Kidney epithelial cell (primary cell): Measurements from ENCODE around the gene RAP2A. TPM values are rescaled to one million over a fixed set of nuclear protein-coding genes. Genes with fewer than 3 reads are reported as not detected.

Experiments used
- DNase-seq: peaks from one replicate; pipeline ENCODE4 v3.0.0-alpha.2; 2010; ENCODE audit warnings: low read depth
- H3K27me3 ChIP-seq: 2 replicates; pipeline ENCODE4 v1.6.0; 2011; ENCODE audit warnings: low read length; ENCODE audit not compliant: control insufficient read depth, insufficient read depth
- H3K36me3 ChIP-seq: 2 replicates; pipeline ENCODE4 v1.5.1; 2011; ENCODE audit warnings: low read length; ENCODE audit not compliant: control insufficient read depth, insufficient read depth
- H3K4me3 ChIP-seq: 2 replicates; pipeline ENCODE4 v1.5.1; 2011; ENCODE audit warnings: low read depth, mild to moderate bottlenecking, control low read depth, low read length
- CTCF ChIP-seq: IDR thresholded peaks from 2 replicates; pipeline ENCODE4 v1.5.1; 2011; ENCODE audit warnings: mild to moderate bottlenecking, moderate library complexity, low read length, control low read depth, inconsistent platforms; ENCODE audit not compliant: insufficient read depth, poor library complexity, severe bottlenecking
- total RNA-seq: library from RNA; depleted of rRNA; stranded (reverse); fragments of >200 nt; gene quantifications from 2 replicates; pipeline ENCODE4 v1.2.3, GENCODE V29; 2015

The RAP2A gene
- total RNA-seq, 1 donor from 2014 or later: 18.9 TPM

GRCh38 chr13:97502181-97502580, 68.2 kb downstream of the RAP2A start:
- no peak for DNase-seq
- Histone ChIP-seq H3K36me3 (no peaks in the 10 kb centered on the region), H3K4me3 (no peak overlapping the region), H3K27me3 (peaks cover 2% of the 10 kb centered on the region)
- TF ChIP-seq CTCF: no peak

DNA sequence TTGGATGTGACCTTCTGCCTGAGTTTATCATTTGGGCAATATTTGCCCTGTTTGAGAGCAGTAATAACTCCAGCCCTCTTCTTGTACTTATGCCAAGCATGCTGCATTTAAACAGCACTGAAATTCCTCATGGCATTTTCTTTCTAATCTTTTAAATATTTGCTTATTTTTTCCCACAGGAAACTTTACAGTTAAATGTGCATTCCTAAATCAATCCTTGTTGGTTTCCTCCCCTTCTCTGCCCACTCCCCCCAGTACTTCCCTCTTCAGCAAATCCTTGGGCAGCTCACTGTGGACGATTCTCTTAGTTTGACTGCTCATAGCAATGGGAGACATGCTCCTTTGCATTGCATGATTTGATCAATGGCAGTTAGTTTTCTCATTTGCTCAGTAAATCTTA, 68.7 kb downstream of the RAP2A start:
- TF ChIP-seq CTCF: no peak
- Histone ChIP-seq H3K27me3 (peaks cover 2% of the 10 kb centered on the region), H3K36me3 (no peaks in the 10 kb centered on the region), H3K4me3 (no peak overlapping the region)
- no peak for DNase-seq

- Histone ChIP-seq H3K4me3 (no peak overlapping the region), H3K36me3 (no peaks in the 10 kb centered on the region), H3K27me3 (peaks cover 2% of the 10 kb centered on the region)
- no peak for DNase-seq
- no peak for TF ChIP-seq CTCF
Observed at GRCh38 chr13:97505017-97505416, 71.0 kb downstream of the RAP2A start.

- no peak for TF ChIP-seq CTCF
- H3K27me3 ChIP-seq: peaks cover 2% of the 10 kb centered on the region
Observed at GRCh38 chr13:97506511-97506910, 72.5 kb downstream of the RAP2A start.

GRCh38 chr13:97512732-97513131, 78.8 kb downstream of the RAP2A start:
- no peak overlapping the region for H3K4me3 ChIP-seq
- no peak for DNase-seq
- TF ChIP-seq CTCF: no peak
- H3K27me3 ChIP-seq: no peaks in the 10 kb centered on the region
- no peaks in the 10 kb centered on the region for H3K36me3 ChIP-seq

More at GRCh38 chr13:97506511-97506910, 72.5 kb downstream of the RAP2A start:
- DNase-seq: no peak
- Histone ChIP-seq H3K36me3 (no peaks in the 10 kb centered on the region), H3K4me3 (no peak overlapping the region)

DNA sequence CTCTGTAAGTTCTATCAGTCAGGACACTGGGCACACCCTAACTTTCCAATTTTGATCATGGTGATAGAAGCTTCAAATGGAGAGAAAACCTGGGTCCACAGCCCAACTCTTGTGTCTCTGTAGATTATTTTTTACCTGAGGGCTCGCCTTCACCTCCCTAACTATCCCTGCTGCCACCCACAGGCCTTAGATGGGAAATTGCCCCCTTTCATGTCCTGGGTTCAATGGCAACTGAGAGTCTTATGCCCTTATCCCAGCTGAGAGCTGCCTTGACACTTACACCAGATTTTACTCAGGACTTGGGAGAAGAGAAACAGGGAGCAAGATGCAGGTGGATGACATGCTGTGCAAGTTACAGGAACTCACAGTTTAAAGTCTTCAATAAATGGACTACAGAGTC, 81.7 kb downstream of the RAP2A start:
- TF ChIP-seq CTCF: no peak
- H3K36me3 ChIP-seq: no peaks in the 10 kb centered on the region
- DNase-seq: no peak
- no peak overlapping the region for H3K4me3 ChIP-seq
- H3K27me3 ChIP-seq: no peaks in the 10 kb centered on the region
